Iris pigment epithelial cell (primary cell): ENCODE results near the gene MSX1.
A peak's percentile ranks its signal among the peaks of the same experiment; 100 is the strongest.

Experiments used
- DNase-seq: peaks from one replicate; pipeline ENCODE4 v3.0.0-alpha.2; 2011; ENCODE audit warnings: low read depth

The MSX1 gene

DNA sequence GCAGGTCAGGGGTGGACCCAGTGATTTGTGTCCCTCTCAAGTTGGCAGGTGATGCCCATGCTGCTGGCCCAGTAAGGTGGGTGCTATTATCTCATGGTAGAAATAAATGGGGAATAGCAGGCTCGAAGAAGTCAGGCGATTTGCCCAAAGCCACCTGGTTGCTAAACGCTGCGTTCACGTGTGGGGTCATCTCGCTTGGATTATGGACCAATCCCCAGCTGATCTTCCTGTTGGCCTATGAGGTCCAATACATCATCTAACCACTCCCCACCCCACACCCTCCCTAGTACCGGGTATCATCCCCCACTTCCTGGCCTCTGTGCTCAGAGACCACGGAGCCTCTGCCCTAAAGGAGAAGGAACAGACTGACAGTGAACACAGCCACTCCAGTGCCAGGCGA, 18.3 kb upstream of the MSX1 start:
- no peak for DNase-seq

DNA sequence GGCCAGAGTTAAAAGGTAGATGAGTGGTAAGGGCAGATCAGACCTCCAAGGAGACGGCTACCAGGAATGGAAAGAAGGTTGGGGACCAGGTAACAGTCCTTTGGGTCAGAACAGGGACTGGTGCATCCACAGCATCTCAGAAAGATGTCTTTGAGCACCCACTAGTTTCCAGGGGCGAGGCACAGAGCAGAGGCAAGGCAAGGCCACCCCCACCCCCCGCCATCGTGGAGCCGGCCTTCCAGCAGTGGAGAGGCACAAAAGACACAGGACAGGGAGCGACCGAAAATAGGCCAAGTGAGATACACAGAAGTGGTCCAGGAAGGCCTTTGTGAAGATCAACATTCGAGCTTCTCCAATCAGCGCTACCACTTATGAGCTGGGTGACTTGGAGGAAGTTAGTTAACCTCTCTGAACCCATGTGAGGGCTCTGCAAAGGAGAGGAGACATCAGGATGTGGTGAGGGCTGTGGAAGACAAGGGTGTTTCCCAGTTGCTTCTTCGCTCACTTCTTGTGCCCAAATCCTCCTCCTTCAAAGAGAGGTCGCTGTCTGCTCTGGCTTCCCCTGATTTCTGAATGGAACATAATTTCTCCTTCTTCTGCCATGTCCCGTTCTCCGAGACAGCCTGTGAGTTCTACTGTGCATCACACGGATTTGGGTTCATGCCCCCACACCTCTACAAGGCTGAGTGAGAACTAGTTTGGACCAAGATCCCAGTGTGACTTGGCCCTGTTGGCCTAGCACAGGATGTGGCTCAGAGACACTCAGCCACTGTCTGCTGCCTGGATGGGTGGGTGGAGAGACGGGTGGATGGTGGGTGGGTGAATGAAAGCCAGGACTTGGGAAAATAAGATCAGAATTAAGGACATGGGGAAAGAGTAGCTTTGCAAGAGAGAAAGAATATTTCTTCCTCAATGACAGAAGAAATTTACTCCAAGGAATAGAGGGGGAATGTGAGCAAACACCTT, 16.7 kb upstream of the MSX1 start:
- no peak for DNase-seq

DNA sequence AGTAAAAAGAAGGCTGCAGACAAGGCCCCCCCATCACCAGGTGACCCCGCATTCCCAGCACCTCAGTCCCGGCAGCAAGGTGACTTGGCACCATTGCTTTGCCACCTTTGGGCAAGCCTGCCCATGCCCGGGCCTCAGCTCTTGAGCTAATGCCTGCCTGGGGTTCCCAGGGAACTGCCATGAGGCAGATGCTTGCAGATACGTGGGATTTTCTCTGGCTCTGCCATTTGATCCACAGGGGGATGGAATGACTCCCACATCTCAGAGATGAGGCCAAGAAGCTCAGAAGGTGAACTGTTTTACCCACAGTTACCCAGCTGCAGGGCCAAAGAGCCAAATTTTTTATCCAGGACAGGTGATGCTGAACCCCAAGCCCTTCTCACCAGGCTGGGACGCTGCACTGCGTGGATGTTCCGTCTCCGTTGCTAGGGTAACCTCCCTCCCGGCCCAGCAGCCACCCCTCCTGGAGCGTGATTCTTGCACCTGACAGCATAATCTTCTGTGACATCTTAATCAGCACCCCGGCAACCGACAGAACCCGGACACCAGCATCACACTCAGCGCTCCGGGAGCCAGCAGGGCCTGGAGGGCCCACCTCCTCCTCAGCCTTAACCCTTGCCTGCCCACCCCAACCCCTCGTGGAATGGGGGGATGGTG, 15.7 kb upstream of the MSX1 start:
- no peak for DNase-seq

DNA sequence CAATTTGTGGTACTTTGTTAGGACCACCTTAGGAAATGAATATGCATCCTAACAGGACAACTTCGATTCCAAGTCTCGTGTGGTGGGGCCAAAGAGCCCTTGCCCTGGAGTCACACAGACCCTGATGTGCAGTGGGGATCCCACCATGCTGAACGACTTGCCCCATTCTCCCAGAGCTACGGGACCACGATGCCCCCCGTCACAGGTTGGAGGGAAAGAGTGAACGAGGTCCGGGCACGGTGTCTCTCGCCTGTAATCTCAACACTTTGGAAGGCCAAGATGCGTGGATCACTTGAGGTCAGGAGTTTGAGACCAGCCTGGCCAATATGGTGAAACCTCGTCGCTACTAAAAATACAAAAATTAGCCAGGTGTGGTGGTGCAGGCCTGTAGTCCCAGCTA, 14.4 kb upstream of the MSX1 start:
- no peak for DNase-seq

DNA sequence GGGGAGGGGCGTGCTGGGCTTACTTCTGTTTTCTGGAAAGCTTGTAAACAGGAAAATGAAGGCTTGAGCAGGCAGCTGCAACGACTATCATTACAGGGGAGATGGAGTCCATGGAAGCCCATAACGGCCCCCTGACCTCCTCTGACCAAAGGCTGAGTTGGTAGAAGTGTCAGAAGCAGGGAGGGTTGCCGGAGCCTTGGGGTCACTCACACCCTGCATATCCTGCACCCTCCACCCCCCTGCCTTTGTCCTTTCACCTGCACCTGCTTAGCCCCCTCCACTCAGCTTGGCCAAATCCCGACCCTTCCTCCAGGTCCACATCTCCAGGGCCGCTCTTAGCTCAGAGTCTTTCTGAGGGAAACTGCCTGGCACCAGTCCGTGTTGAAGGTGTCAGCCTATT, 12.5 kb upstream of the MSX1 start:
- no peak for DNase-seq

DNA sequence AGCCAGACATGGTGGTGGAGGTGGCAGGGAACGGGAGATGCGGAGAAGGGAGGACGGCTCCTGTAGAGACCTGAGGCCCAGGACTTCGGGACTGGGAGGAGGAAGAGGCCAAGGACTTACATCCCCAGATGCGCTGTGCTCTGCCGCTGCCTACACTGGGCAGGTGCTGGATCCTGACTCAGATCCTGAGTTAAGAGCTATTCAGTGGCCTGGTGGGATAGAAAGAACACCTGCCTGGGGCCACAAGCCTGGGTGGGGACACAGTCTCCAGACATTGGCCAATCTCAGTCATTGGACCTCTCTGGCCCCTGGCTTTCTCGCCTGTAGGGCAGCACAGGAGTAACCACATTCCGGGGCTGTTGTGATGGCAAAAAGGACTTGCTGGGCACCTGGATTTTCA, 10.9 kb upstream of the MSX1 start:
- DNase-seq, result no peak

DNA sequence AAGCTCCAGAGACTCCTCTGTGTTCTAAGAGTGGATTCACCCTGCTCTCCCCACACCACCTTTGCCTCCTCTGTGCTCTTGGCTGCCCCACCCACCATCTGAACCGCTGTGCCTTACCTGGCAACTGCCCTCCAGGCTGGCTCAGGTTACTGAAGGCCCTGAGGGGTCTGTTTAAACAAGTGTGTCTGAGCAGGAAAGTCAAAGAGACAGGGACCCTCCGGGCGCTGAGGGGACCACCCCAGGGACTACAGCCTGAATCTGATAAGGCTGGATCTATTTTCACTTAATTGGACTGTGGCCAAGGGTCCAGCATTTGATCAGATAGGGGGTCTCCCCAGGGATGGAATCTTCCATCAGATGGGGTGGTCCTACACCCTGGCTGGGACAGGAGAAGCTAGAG, 10.4 kb upstream of the MSX1 start:
- no peak for DNase-seq

DNA sequence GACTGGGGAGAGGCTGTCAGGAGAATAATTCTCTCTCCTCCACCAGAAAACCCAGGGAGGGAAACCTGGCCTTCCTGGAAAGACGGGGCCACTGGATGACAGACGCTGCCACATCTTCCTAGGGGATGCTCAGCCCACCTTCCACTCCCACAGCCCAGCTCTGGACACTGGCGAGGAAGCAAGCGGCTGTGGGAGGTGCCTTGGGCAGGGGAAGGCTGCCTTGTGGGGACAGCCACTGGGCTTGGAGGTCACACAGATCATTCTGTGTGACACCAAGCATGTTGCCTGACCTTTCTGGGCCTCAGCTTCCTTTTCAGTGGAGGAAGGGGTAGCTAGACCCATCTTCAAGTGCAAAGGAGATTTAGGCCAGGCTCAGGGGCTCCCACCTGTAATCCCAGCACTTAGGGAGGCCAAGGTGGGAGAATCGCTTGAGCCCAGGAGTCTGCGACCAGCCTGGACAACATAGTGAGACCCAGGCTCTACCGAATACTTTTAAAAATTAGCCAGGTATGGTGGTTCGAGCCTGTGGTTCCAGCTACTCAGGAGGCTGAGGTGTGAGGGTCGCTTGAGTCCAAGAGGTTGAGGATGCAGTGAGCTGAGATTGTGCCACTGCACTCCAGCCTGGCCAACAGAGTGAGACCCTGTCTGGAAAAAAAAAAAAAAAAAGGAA, 9.8 kb upstream of the MSX1 start:
- no peak for DNase-seq

DNA sequence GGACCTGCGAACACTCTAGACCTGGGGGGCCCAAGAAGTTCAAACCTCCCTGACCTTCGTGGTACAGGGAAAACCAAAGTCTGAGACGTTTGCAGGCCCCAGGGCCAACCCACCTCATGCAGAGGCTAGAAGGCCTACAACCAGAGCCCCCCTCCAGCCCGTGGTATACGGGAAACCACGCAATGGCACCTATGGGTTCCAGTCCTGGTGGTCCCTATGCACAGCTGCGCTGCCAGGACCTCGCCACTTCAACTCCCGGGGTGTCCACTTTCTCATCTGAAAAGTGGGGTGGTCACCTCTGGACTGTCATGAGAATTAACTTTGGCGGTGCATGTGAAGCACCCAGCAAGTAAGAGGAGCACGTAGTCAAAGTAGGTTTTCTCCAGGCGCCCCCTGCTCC, 8.4 kb upstream of the MSX1 start:
- DNase-seq, result no peak

DNA sequence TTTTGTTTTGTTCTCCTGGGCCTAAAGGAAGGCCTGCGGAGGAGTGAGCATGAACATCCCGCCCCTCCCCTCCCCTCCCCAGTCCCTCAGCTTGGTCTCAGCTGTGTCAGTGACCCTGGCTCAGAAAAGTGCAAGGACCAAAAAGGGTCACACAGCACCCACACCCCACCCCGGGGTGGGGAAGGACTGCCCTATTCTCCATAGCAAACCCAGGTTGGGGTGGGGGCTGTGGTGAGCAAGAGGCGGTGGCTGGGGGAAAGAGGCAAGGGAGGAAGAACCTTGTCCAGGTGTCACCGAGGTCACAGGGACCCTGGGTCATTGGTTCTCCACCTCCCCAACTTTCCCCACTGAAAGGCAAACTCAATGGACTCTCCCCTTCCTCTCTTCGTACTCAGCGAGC, 7.6 kb upstream of the MSX1 start:
- no peak for DNase-seq

DNA sequence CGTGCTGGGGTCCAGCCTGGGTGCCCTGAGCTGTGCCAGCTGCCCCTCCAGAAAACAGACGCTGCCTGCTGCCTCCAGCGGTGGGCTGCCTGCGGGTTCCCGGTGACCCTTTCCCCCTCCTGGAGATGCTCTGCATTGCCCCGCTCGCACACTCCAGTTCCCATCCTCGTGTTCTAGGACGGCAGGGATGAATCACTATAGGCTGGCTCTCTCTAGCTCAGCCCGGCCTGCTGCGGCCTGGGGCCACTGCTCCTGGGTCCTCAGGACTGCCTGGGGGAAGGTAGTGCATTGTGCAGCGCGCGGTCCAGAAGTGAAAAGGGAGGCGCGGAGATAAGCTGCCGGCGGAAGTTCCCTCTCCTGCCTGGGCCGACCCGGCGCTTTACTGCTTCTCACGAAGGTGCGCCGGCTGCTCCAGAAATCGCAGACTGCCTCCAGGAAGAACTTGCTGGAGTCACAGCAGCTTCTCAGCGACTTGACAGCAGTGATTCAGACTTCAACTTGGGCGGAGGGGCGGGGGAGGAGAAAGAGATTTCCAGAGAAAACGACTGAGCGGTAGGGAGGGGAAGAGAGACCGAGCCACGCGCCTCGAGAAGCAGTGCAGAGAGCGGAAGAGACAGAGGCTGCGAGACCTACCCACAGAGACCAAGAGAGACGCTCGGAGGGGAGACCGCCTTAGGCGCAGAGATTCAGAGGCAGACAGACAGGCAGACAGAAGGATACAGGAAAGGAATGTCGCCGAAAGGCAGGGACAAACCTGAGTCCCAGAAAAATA, 6.7 kb upstream of the MSX1 start:
- DNase-seq, result peak; percentile 69

DNA sequence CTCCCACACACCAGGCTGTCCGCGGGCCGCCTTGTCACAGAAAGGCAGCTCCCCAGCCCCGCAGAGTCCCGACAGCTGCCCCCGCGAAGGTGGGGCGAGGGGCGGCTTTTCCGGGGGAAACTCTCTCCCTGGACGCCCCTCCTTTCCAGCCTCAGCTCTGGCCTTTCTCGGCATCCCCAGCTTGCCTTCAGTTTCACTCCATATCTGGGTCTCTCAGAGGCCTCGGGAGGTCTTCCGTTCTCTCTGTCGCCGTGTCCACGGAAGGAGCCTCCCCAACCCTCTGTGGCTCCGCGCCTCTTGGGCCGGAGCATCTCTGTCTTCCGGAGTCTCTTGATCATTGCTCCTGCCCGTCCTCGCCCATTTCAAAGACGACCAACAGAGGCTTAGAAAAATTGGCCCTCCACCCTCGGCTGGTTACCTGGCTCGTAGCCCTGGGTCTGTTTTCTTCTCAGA, 6.1 kb upstream of the MSX1 start:
- DNase-seq, result no peak

DNA sequence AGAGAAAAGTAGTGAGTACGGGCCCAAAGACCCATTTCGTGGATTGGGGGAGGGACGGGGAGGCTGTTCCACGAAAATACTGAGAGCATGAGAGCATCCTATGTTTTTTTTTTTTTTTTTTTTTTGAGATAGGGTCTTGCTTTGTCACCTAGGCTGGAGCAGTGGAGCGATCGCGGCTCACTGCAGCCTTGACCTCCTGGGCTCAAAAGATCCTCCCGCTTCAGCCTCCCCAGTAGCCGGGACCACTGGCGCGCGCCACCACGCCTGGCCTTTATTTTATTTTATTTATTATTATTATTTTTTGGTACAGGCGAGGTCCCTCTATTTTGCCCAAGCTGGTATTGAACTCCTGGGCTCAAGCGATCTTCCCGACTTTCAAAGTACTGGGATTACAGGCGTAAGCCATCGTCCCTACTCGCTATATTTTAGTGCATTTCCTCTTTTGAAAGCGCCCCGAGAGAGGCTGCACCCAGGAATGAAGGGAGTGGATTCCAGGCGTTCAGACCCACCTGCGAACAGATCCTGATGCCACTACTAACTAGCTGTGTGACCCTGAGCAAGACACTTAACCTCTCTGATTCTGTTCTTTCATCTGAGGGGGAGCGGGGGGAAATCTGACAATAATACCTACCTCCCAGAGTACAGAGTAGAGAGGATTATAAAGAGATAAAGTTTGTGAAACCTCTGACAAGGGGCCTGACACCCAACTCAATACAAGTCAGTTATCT, 5.4 kb upstream of the MSX1 start:
- no peak for DNase-seq

DNA sequence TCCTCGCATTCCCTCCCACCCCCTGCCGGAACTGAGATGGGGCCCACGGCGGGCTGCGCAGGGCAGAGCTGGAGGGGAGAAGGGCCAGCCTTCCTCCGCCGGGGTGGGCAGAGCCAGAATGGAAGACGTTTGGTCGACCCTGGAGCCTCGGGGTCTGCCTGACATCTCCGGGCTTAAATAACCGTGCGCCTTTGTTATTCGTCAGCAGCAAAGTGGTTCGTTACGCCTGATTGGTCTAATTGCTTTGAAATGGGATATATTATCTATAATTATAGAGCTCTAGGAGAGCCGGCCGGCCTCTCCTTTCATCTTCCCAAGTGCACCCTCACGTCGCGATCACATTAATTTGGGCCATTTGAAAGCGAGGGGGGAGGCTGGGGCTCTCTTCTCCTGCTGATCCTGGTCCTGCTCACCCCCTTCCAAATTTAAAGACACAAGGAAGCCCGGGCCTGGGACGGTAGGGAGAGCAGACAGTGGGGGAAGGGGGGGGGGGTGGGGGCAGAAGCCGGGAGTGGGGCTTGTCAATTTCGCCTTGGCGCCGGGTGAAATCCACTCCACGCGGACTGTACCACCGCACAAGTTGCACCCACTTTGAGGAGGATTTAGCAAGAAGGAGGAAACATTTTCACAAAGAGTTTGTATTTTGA, 4.7 kb upstream of the MSX1 start:
- DNase-seq, result no peak

DNA sequence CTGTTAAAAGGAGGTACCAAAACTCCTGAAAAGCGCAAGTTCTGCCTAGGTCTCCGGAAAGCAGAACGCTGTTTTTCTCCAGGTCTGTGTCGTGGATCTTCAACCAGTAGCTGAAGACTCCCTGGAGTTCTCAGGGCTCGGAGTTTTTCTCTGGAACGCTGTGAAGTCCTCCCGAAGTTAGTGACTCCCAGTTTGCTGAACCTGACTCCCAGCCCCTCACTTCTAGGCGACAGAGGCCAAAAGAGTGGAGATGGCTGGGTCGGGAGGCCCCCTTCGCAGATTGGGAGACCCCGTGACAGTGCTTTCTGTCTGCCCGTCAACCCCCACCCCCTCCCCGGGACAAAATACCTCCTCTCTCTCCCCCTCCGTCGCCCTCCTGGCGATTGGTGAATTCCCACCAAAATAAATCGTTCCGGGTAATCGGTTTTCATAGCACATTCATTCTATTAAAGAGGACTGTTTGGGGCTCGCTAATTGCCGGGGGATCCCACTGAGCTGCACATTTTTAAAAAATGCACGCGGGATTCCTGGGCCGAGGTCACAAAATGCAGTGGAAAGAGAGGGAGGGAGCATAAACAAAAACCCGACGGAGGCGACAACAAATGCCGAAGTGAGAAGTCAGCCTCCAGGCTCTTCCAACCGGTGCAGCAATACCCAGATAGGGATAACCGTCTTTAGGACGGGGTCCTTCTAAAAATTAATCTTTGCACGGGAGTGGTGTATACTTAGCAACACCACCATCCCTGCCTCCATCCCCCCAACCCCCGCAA, 4.0 kb upstream of the MSX1 start:
- no peak for DNase-seq

DNA sequence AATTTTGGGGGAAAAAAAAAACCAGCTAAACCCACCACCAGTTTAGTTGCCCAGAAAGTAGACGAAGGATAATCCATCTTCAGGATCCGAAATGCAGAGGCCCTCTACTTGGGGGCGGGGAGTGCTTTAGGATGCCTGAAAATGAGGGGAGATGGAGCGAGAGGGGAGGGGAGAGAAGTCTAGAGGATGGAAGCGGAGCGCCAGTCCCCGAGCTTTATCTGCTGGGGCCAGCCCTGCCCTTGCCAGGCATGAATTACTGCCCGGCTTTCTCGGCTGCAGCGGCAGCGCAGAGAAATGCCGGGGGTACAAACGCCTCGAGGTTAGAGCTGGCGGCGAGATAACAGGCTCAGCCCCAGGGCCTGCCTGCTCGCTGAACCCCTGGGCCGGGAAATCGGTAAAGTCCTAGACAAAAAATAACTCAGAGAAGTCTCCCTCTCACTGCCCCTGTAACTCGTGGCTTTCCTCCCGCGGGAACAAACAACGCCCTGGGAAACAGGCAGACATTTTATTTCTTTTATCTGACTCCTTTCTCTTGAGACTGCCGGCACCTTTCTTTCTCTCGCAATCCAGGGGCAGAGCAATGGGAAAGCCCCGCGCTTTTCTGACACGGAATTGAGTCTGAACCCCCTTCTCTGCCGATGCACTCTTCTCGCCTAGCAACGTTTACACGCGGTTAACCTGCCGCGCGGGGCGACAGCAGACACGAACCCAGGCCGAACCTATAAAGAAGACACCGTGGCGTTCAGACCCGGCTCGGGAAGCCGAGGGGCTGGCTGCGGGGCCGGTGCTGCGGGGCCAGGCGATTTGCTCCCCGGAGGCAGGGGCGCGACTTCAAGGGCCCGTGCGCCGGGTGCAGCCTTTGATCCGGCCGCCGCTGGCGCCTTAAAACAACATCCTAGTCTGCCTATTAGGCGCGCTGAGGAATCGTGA, 3.1 kb upstream of the MSX1 start:
- no peak for DNase-seq

DNA sequence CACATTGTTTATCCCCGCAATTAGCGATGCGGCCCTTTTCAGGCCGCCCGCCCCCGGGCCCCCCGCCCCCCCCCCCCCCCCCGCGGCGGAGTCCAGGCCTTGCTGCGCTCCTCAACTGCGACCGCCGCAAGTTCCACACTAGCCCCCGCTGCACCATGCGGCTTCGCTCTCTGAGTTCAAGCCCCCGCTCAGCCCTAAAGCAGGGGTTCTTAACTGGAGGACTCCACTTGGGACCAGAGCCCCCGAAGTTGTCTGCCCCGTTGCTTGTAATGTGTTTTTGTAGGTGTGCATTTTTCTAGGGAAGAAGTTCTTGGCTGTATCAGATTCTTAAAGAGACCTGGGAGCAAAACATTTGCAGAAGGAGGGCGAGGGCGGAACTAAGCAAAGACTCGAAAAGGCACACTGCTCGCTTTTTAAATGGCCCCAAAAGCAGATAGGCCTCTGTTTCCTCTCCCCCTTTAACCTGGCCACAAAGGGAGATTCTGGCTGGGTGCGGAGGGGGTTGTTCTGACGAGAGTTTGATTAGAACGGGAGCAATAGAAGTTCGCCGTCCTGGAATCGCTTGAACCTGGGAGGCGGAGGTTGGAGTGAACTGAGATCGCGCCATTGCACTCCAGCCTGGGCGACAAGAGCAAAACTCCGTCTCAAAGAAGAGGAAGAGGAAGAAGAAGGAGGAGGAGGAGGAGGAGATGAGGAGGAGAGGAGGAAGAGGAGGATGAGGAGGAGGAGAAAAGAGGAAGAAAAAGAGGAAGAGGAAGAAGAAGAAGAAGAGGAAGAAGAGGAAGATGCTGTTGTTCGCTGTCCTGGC, 2.3 kb upstream of the MSX1 start:
- no peak for DNase-seq

DNA sequence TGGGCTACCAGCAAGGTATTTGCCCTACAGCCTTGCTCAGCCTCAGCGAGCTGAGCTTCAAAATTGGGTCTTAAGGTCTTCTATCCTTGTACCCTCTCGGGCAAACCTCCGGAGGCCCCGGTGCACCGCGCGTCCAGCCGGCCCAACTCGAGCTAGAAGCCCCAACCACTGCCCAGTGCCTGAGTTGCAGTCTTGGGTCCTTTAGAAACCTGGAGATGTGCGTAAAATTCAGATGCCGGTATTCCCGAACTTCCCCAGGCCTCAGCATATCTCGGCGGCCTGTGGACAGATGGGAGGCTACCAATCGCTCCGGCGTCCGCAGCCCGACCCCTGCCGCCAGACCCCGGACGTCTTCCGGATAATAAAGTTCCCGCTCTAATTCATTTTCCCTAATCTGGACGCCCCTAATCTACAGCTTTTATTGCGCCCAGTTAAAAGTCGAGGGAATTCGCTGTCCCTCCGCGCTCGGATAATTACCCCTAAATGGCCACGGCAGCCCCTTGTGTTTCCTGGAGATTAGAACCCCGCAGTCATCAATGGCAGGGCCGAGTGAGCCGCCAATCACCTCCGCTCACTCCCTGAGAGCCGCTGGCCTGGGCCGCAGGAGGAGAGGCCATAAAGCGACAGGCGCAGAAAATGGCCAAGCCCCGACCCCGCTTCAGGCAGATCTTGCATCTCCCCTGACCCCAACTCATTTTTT, 1.5 kb upstream of the MSX1 start:
- DNase-seq, result no peak
